SK-N-MC (cell line): Measurements from ENCODE around the gene P2RY6.

ENCODE experiments used
- EZH2 ChIP-seq: fragments of 200-600 bp; sonication (generic); IDR thresholded peaks from one replicate; pipeline ENCODE4 v1.6.1; 2017; ENCODE audit warnings: antibody characterized with exemption
- POLR2AphosphoS5 ChIP-seq: IDR thresholded peaks from 2 replicates; pipeline ENCODE4 v1.6.1; 2012; ENCODE audit warnings: mild to moderate bottlenecking, low read depth, low read length, borderline replicate concordance

GRCh38 chr11:73237471-73238290 lies 34.5 kb upstream of the P2RY6 start:
- no peak for TF ChIP-seq EZH2
- TF ChIP-seq POLR2AphosphoS5: no peak
